ENCODE measurements around the gene CYFIP1.

The CYFIP1 gene

DNA sequence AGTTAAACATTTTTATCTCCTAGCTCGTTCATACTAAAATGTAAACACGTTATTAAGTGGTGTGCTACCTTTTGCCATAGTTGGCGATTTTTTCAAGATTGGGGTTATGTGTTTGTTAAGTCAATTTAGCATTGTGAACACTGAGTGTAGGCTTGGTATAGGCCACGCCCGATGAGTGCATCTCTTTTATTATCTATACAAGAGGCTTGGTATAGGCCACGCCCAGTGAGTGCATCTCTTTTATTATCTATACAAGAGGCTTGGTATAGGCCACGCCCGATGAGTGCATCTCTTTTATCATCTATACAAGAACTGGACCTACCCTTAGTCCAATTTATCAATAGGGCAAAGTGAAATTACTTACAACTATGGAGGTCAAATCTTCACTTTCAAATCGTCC, 71.3 kb downstream of the CYFIP1 start:
- H3K4me1 ChIP-seq (ENCODE audit: control insufficient read depth, insufficient read depth, low read length), result no peaks in the 10 kb centered on the region
- peaks cover 3 to 62% of the 10 kb centered on the region in 2 experiments; a peak in 2 of 3 replicates for H3K36me3 ChIP-seq (ENCODE audit: control insufficient read depth in 2 of 2, insufficient read depth in 1 of 2, low read length in 2 of 2)
- H3K9me3 ChIP-seq (ENCODE audit: control insufficient read depth, insufficient read depth, low read depth, low read length), result no peaks in the 10 kb centered on the region
- POLR2A ChIA-PET, result no interaction called here
- no peak for TF ChIP-seq ZNF510 (tag by site-specific recombination; IDR thresholded peaks at IDR 0.05; ENCODE audit: insufficient replicate concordance)
- no peak for TF ChIP-seq ZNF184 (tag by site-specific recombination; IDR thresholded peaks at IDR 0.05)
- no peak for TF ChIP-seq ZNF580 (tag by site-specific recombination; IDR thresholded peaks at IDR 0.05)
- no peak for TF ChIP-seq ZNF133 (tag by site-specific recombination; IDR thresholded peaks at IDR 0.05)
- TF ChIP-seq, protein P1, sequence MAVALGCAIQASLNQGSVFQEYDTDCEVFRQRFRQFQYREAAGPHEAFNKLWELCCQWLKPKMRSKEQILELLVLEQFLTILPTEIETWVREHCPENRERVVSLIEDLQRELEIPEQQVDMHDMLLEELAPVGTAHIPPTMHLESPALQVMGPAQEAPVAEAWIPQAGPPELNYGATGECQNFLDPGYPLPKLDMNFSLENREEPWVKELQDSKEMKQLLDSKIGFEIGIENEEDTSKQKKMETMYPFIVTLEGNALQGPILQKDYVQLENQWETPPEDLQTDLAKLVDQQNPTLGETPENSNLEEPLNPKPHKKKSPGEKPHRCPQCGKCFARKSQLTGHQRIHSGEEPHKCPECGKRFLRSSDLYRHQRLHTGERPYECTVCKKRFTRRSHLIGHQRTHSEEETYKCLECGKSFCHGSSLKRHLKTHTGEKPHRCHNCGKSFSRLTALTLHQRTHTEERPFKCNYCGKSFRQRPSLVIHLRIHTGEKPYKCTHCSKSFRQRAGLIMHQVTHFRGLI (tag by site-specific recombination; IDR thresholded peaks at IDR 0.05), result no peak
- TF ChIP-seq ZBTB21 (tag by site-specific recombination; IDR thresholded peaks at IDR 0.05), result no peak
- no peak for TF ChIP-seq ZBTB44 (tag by site-specific recombination; IDR thresholded peaks at IDR 0.05)
- no peak for TF ChIP-seq AEBP2 (tag by site-specific recombination; IDR thresholded peaks at IDR 0.05; ENCODE audit: borderline replicate concordance)
- no peak overlapping the region for H3K27ac ChIP-seq (ENCODE audit: extremely low read depth, low read depth, low read length)
- CTCF ChIA-PET, result interaction anchor here (0.7 kb wide), 1 partner anchor 24 kb away, joined by 3 read pairs; no protein-coding TSS in a partner anchor
- H3K4me3 ChIP-seq (ENCODE audit: low read depth, low read length), result no peak overlapping the region

DNA sequence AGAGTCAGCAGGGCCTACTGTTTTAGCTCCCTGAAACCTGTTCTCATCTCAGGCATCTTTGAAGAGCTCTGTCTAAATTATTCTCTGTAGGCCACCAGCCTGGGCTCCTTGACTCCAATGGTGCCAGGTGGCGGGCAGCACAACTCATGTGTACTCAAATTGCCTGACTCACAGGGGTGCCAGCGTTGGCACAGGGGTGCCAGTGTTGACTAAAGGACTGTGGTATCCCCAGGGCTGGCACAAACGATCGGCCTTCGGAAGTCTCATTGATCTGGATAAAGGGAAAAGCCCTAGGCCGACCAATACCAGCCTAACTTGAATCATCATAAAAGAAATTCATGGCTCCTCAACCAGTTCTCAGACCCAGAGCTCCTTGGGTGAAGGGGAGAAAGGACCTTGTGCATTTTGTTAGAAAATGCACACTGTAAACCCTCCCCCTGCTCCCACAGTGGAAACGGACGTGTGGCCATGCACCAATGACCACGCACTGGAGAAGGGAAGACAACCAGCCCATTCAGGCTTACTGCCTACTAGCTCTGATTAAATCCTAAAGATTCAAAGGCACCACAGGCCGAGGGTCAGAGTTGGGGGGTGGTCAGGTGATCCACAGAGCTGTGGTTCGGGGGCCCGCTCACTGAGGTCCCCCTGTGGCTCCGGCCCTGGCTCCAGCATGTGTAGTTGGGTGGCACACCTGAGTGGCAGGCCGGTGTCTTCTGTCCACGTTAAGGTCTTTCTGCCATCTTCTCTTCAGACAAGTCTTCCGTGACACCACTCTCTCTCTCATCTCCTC, 72.8 kb downstream of the CYFIP1 start:
- CTCF ChIA-PET, result no interaction called here
- peaks cover 0 to 68% of the 10 kb centered on the region in 2 experiments; a peak in 2 of 3 replicates for H3K36me3 ChIP-seq (ENCODE audit: control insufficient read depth in 2 of 2, insufficient read depth in 1 of 2, low read length in 2 of 2)

More for the DNA sequence above, 72.8 kb downstream of the CYFIP1 start:
- POLR2A ChIA-PET, result no interaction called here
- Histone ChIP-seq H3K9me3 (ENCODE audit: control insufficient read depth, insufficient read depth, low read depth, low read length) (no peaks in the 10 kb centered on the region), H3K4me1 (ENCODE audit: control insufficient read depth, insufficient read depth, low read length) (no peaks in the 10 kb centered on the region), H3K27ac (ENCODE audit: extremely low read depth, low read depth, low read length) (no peak overlapping the region), H3K4me3 (ENCODE audit: low read depth, low read length) (no peak overlapping the region)
- TF ChIP-seq ZXDB (tag by site-specific recombination; IDR thresholded peaks at IDR 0.05) (no peak), ZNF37A (tag by site-specific recombination; IDR thresholded peaks at IDR 0.05) (no peak), ZNF324 (tag by site-specific recombination; IDR thresholded peaks at IDR 0.05) (no peak), ZBTB20 (tag by site-specific recombination; IDR thresholded peaks at IDR 0.05) (no peak), PRDM1 (tag by site-specific recombination; IDR thresholded peaks at IDR 0.05) (no peak), ZNF596 (tag by site-specific recombination; IDR thresholded peaks at IDR 0.05) (no peak), GLI2 (tag by site-specific recombination; IDR thresholded peaks at IDR 0.05; ENCODE audit: borderline replicate concordance, low read depth) (no peak), ZIC2 (tag by site-specific recombination; IDR thresholded peaks at IDR 0.05) (no peak), MZF1 (tag by site-specific recombination; IDR thresholded peaks at IDR 0.05; ENCODE audit: borderline replicate concordance) (no peak), GLIS1 (tag by site-specific recombination; IDR thresholded peaks at IDR 0.05) (no peak), ZNF768 (tag by site-specific recombination; IDR thresholded peaks at IDR 0.05) (no peak), ZNF530 (tag by site-specific recombination; IDR thresholded peaks at IDR 0.05; ENCODE audit: low read depth) (no peak), TCF7L2 (IDR thresholded peaks at IDR 0.05; ENCODE audit: borderline replicate concordance, low read depth, low read length) (no peak), ZNF184 (tag by site-specific recombination; IDR thresholded peaks at IDR 0.05) (no peak)
- TF ChIP-seq, protein P2, sequence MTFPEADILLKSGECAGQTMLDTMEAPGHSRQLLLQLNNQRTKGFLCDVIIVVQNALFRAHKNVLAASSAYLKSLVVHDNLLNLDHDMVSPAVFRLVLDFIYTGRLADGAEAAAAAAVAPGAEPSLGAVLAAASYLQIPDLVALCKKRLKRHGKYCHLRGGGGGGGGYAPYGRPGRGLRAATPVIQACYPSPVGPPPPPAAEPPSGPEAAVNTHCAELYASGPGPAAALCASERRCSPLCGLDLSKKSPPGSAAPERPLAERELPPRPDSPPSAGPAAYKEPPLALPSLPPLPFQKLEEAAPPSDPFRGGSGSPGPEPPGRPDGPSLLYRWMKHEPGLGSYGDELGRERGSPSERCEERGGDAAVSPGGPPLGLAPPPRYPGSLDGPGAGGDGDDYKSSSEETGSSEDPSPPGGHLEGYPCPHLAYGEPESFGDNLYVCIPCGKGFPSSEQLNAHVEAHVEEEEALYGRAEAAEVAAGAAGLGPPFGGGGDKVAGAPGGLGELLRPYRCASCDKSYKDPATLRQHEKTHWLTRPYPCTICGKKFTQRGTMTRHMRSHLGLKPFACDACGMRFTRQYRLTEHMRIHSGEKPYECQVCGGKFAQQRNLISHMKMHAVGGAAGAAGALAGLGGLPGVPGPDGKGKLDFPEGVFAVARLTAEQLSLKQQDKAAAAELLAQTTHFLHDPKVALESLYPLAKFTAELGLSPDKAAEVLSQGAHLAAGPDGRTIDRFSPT (tag by site-specific recombination; IDR thresholded peaks at IDR 0.05), result no peak
- TF ChIP-seq, protein P3, sequence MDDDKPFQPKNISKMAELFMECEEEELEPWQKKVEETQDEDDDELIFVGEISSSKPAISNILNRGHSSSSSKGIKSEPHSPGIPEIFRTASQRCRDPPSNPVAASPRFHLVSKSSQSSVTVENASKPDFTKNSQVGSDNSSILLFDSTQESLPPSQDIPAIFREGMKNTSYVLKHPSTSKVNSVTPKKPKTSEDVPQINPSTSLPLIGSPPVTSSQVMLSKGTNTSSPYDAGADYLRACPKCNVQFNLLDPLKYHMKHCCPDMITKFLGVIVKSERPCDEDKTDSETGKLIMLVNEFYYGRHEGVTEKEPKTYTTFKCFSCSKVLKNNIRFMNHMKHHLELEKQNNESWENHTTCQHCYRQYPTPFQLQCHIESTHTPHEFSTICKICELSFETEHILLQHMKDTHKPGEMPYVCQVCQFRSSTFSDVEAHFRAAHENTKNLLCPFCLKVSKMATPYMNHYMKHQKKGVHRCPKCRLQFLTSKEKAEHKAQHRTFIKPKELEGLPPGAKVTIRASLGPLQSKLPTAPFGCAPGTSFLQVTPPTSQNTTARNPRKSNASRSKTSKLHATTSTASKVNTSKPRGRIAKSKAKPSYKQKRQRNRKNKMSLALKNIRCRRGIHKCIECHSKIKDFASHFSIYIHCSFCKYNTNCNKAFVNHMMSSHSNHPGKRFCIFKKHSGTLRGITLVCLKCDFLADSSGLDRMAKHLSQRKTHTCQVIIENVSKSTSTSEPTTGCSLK (tag by site-specific recombination; IDR thresholded peaks at IDR 0.05), result no peak

Measured in HEK293 (cell line).